Ishikawa (cell line): ENCODE data around the gene AK5.

ENCODE experiments used
- CEBPB ChIP-seq: IDR thresholded peaks from 2 replicates; pipeline ENCODE4 v1.6.1; 2012
- CREB1 ChIP-seq: IDR thresholded peaks from 2 replicates; pipeline ENCODE4 v1.6.1; 2012; ENCODE audit warnings: low read depth
- EGR1 ChIP-seq: IDR thresholded peaks from 2 replicates; pipeline ENCODE4 v1.6.1; 2012
- EP300 ChIP-seq: IDR thresholded peaks from 2 replicates; pipeline ENCODE4 v1.6.1; 2012; ENCODE audit warnings: borderline replicate concordance
- FOXM1 ChIP-seq: IDR thresholded peaks from 2 replicates; pipeline ENCODE4 v1.6.1; 2012; ENCODE audit warnings: low read depth, borderline replicate concordance
- NFIC ChIP-seq: IDR thresholded peaks from 2 replicates; pipeline ENCODE4 v1.6.1; 2012
- RAD21 ChIP-seq: IDR thresholded peaks from 2 replicates; pipeline ENCODE4 v1.6.1; 2012; ENCODE audit warnings: low read depth
- TAF1 ChIP-seq: IDR thresholded peaks from 2 replicates; pipeline ENCODE4 v1.6.1; 2012; ENCODE audit warnings: low read depth, mild to moderate bottlenecking
- TCF12 ChIP-seq: IDR thresholded peaks from 2 replicates; pipeline ENCODE4 v1.6.1; 2012; ENCODE audit warnings: low read depth
- TEAD4 ChIP-seq: IDR thresholded peaks from 2 replicates; pipeline ENCODE4 v1.6.1; 2012
- USF1 ChIP-seq: IDR thresholded peaks from 2 replicates; pipeline ENCODE4 v1.6.1; 2012
- YY1 ChIP-seq: IDR thresholded peaks from 2 replicates; pipeline ENCODE4 v1.6.1; 2012; ENCODE audit warnings: low read depth
- ZBTB7A ChIP-seq: IDR thresholded peaks from 2 replicates; pipeline ENCODE4 v1.6.1; 2012; ENCODE audit warnings: low read depth
- TF ChIP-seq, protein P1 (sequence below): IDR thresholded peaks from 2 replicates; pipeline ENCODE4 v1.6.1; 2012
- TF ChIP-seq, protein P2 (sequence below): IDR thresholded peaks from 2 replicates; pipeline ENCODE4 v1.6.1; 2012; ENCODE audit warnings: low read depth, mild to moderate bottlenecking

AK5 gene

DNA sequence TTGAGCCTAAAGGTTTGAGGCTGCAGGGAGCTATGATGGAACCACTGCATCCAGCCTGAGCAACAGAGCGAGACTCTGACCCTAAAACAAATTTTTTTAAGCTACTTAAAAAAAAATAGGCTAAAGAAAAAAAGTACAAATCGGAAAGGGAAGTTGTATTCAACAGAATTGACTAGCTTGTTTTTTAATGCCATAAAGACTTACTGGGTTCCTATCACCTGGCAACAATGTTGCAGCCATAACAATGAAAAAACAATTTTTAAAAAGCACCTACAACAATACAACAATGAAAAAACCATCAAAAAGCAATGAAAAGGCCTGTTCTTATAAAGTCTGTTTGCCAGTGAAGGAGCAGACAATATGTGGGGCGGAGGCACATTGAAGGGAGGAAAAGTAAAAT lies 42.5 kb upstream of the AK5 start:
- no peak for TF ChIP-seq TCF12
- TF ChIP-seq TAF1 = no peak
- TF ChIP-seq YY1 = no peak
- TF ChIP-seq, protein P1, sequence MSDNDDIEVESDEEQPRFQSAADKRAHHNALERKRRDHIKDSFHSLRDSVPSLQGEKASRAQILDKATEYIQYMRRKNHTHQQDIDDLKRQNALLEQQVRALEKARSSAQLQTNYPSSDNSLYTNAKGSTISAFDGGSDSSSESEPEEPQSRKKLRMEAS = no peak
- TF ChIP-seq RAD21 = no peak
- TF ChIP-seq CREB1 = no peak
- no peak for TF ChIP-seq CEBPB
- TF ChIP-seq EP300 = no peak
- TF ChIP-seq ZBTB7A = no peak
- no peak for TF ChIP-seq EGR1
- no peak for TF ChIP-seq FOXM1
- no peak for TF ChIP-seq USF1
- no peak for TF ChIP-seq TEAD4
- TF ChIP-seq NFIC = no peak
- TF ChIP-seq, protein P2, sequence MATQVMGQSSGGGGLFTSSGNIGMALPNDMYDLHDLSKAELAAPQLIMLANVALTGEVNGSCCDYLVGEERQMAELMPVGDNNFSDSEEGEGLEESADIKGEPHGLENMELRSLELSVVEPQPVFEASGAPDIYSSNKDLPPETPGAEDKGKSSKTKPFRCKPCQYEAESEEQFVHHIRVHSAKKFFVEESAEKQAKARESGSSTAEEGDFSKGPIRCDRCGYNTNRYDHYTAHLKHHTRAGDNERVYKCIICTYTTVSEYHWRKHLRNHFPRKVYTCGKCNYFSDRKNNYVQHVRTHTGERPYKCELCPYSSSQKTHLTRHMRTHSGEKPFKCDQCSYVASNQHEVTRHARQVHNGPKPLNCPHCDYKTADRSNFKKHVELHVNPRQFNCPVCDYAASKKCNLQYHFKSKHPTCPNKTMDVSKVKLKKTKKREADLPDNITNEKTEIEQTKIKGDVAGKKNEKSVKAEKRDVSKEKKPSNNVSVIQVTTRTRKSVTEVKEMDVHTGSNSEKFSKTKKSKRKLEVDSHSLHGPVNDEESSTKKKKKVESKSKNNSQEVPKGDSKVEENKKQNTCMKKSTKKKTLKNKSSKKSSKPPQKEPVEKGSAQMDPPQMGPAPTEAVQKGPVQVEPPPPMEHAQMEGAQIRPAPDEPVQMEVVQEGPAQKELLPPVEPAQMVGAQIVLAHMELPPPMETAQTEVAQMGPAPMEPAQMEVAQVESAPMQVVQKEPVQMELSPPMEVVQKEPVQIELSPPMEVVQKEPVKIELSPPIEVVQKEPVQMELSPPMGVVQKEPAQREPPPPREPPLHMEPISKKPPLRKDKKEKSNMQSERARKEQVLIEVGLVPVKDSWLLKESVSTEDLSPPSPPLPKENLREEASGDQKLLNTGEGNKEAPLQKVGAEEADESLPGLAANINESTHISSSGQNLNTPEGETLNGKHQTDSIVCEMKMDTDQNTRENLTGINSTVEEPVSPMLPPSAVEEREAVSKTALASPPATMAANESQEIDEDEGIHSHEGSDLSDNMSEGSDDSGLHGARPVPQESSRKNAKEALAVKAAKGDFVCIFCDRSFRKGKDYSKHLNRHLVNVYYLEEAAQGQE = no peak

- TF ChIP-seq CREB1 = no peak
- no peak for TF ChIP-seq CEBPB
- no peak for TF ChIP-seq NFIC
- TF ChIP-seq TCF12 = no peak
- no peak for TF ChIP-seq RAD21
- no peak for TF ChIP-seq FOXM1
- TF ChIP-seq TAF1 = no peak
- no peak for TF ChIP-seq TEAD4
- TF ChIP-seq, protein P2 = no peak
- TF ChIP-seq, protein P1 = no peak
- no peak for TF ChIP-seq EP300
- no peak for TF ChIP-seq EGR1
- no peak for TF ChIP-seq USF1
- no peak for TF ChIP-seq ZBTB7A
- no peak for TF ChIP-seq YY1
Measured at GRCh38 chr1:77245830-77246229, 36.0 kb upstream of the AK5 start.

DNA sequence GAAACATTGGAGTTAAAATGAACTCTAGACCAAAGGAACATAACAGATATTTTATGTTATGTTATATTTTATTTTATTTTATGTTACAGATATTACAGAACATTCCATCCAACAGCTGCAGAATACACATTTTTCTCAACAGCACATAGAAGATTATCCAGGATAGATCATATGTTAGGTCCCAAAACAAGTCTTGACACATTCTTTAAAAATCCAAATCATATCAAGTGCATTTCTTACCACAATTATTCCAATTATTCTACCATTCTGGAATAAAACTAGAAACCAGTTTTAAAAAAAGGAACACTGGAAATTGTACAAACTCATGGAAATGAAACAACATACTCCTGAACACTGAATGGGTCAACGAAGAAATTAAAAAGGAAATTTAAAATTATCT lies 31.7 kb upstream of the AK5 start:
- TF ChIP-seq, protein P1 = no peak

DNA sequence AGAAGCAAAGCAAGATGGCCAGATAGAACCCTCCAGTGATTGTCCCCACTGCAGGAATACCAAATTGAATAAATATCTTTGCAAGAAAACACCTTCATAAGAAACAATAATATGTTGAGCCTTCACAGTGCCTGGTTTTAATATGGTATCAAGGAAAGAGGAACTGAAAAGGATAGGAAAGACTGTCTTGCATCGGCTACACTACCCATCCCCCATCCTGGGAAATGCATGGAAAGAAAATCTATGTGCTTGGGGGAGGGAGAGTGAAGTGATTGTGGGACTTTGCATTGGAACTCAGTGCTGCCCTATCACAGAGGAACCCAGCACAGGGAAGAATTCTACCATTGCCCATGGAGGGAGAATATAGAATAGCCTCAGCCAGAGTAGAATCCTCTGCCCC lies 28.6 kb upstream of the AK5 start:
- TF ChIP-seq TEAD4 (no peak), CREB1 (no peak), CEBPB (no peak), EP300 (no peak), EGR1 (no peak), NFIC (no peak)
- TF ChIP-seq, protein P2 = no peak

GRCh38 chr1:77263708-77264107 lies 18.1 kb upstream of the AK5 start:
- TF ChIP-seq ZBTB7A = no peak
- TF ChIP-seq USF1 = no peak
- no peak for TF ChIP-seq TEAD4
- no peak for TF ChIP-seq NFIC
- TF ChIP-seq FOXM1 = no peak
- TF ChIP-seq RAD21 = no peak
- no peak for TF ChIP-seq CEBPB
- TF ChIP-seq, protein P1 = no peak
- no peak for TF ChIP-seq CREB1
- no peak for TF ChIP-seq TCF12
- TF ChIP-seq TAF1 = no peak
- TF ChIP-seq EP300 = no peak
- TF ChIP-seq, protein P2 = no peak
- TF ChIP-seq YY1 = no peak
